HG03097 (cell line): Measurements from ENCODE around the gene TPCN2.

ENCODE experiments used
- ATAC-seq: cut with Tn5 transposase; IDR thresholded peaks from one replicate; pipeline ENCODE4 v1.9.1; 2021; ENCODE audit not compliant: unreplicated experiment, low FRiP score

The TPCN2 gene

GRCh38 chr11:69158301-69159149, 109.8 kb downstream of the TPCN2 start:
- ATAC-seq, result no peak

DNA sequence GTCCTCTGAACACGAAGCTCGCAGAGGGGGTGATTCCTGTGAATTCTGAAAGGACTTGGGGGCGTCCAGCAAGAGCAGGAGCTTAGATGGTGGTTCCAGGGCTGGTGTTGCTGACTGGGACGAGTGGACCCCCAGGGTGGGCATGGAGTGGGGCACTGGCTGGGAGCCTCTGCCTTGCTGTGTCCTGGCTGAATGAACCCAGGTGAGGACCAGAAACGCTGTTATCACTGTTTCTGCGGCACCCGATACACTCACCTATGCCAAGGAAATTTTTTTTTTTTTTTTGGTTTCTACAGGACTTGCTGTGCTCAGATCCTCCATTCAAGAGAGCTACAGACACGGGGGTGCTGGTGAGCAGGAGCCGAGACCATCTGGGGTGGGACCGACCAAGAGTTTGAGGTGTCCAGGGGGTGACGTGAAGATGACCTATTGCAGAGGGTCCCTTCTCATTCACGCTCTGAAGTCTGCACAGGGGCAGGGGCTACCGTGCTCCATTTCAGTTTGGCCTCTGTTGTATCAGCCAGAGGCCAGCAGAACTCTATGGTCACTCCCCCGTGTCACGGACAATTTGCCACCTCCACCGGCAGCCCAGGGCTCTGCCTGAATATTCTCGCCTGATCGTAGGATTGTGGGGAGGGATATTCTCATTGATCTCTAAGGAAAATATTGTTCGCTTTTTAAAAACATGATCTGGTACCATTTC, 110.6 kb downstream of the TPCN2 start:
- ATAC-seq, result no peak

DNA sequence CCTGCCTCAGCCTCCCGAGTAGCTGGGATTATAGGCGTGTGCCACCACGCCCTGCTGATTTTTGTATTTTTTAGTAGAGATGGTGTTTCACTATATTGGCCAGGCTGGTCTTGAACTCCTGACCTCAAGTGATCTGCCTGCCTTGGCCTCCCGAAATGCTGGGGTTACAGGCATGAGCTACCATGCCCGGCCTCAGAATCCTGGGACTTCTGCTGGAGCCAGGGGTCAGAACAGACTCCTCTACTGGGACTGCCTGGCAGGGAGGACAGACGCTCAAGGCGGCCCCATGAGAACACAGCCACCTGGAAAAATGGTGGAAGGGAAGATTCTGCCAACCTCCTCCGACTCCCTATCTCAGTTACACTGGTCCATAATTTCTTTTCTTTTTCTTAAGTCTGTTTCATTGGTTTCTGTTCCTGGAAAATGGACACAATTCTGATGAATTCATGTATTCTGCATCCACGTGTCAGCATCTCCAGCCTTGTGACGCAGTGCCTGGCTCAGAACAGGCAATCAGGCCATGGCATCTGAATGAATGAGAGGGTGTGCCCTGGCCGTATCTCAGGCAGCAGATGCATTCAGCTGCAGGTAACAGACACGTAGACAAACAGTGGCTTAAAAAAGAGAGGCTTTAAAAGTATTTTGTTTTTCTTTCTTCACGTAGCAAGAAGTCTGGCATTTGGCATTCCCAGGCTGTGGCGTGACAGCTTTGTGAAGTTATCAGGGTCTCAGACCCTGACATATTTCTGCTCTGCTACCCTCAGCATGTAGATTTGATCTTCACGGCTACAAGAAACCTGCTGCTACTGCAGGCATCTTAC, 111.8 kb downstream of the TPCN2 start:
- no peak for ATAC-seq

DNA sequence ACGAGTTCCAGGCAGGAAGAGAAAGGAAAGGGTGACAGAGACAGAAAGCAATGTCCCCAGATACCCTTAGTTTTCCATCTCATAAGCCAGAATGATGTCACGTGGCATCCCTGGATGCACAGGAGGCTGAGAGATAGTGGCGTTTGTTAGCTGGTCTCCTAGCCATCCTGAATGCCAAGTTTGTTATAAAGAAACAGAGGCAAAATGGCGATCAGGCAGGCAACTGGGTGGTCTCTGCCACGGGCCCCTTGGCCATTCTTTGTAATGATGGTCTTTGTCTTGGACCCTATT, 112.3 kb downstream of the TPCN2 start:
- no peak for ATAC-seq

- no peak for ATAC-seq
Measured at GRCh38 chr11:69162505-69162904, 113.8 kb downstream of the TPCN2 start.

DNA sequence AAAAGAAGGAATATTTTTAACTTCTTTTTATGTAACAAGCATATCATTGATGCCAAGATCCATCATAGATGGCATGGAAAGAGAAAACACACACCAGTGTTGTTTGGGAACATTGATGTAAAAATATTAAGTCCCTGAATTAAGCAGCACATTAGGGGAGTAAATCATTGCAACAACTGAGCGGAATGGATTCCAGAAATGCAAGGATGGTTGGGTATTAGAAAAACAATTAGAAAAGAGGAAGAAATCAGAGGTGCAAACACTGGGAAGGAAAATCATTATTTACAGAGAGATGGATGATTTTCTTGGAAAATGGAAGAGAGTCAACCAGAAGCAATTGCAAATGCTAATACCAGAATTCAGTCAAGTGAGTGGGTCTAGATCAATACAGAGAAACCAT, 115.1 kb downstream of the TPCN2 start:
- no peak for ATAC-seq

DNA sequence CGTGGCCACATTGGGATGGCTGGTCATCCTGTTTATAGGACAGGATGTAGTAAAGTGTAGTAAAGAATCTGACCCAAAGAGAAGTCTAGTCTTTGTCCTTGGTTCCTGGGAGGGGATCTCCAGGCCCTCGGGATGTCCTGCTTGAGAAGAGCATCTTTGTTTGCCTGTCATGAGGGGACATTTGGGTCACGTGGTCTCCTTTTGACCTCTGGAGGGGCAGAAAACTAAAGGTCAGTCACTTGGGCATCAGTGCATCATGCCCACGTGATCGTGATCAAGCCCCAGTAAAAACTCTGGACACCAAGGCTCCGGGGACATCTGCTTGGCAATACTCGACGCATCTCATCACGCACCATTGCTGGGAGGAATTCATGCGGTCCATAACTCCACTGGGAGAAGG, 116.1 kb downstream of the TPCN2 start:
- no peak for ATAC-seq

- ATAC-seq, result no peak
Measured at GRCh38 chr11:69165775-69166174, 117.0 kb downstream of the TPCN2 start.

GRCh38 chr11:69166218-69167115, 117.7 kb downstream of the TPCN2 start:
- peak; percentile 74 for ATAC-seq

- ATAC-seq, result no peak
Measured at GRCh38 chr11:69167130-69167915, 118.6 kb downstream of the TPCN2 start.

DNA sequence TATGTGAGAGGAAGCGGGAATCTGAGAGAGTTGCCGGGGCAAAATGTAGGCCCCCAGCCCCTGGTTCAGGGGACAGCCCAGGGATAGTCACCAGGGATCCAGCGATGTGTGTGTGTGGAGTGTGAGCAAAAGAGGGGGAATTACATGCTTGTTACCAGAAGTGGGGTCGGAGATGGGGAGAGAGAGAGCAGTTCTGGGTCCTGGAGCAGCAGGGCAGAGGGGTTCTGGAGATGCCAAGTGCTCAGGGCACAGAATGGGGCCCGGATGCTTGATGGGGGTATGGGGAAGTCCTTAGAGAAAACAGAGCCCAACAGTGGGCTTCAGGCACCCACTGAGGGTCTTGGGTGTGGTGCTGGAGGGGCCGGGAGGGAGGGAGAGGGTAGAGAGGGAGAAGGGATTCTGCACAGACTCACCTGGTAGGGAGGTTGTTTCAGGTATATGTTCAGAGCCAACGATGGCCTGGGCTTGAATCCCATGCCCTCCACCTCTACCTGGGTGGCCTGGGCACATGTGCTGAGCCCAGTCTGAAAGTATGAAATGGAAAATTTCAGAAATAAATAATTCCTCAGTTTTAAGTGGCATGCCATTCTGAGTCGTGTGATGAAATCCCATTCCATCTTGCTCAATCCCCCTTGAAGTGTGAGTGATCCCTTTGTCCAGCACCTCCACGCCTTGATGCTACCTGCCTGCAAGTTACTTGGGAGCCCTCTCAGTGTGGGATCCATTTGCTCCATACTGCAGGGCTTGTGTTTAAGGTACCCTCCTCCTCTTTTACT, 119.4 kb downstream of the TPCN2 start:
- no peak for ATAC-seq

DNA sequence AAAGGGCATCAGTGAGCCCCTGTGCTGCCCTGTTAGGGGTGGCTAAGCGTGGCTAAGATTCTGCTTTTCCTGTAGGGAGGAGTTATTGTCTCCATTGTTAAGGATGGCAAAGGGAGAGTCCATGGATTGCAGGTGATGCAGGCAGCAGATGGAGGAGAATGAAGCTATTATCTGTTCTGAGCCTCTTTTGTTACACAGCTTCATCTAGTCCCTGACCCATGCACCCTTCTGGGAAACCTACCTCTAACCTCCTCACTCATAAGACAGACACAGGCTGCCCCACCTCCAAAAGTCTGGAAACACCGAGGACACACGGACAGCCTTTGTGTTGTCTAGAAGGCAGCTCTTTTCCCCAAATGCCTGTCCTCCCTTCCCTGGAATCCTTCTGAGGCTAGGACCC, 120.7 kb downstream of the TPCN2 start:
- ATAC-seq, result no peak

DNA sequence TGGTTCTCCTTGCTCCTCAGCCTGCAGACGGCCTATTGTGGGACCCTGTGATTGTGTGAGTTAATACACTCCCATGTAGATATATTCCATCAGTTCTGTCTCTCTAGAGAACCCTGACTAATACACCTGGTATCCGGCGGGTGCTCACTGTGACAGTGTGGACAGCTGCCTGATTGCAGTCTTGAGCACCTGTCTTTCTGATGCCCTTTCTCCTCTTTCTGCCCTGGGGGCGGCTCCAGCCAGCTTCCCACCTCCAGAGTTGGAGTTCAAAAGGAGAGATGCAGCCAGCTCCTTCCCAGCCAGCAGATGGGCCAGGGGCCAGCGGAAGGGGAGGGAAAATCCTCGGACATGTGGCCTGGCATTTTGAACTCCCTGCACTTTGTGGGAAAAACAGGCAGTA, 122.0 kb downstream of the TPCN2 start:
- no peak for ATAC-seq

DNA sequence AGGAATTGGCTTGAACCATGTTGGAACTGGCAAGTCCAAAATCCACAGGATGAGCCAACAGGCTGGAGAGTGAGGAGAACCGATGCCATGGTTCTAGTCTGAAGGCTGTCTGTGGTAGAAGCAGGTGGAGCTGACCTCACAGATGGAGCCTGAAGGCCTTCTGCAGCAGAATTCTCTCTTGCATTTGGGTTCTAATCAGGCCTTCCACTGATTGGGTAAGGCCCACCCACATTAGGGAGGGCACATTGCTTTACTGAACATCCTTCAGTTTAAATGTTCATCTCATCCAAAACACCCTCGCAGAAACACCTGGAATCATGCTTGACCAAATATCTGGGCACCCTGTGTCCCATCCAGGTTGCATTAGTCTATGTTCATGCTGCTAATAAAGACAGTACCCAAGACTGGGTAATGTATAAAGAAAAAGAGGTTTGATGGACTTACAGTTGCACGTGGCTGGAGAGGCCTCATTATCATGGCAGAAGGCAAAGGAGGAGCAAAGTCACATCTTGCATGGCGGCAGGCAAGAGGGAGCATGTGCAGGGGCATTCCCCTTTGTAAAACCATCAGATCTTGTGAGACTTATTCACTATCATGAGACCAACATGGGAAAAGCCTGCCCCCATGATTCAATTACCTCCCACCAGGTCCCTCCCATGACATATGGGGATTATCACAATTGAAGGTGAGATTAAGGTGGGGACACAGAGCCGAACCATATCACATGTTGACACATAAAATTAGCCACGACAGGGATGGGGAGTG, 122.9 kb downstream of the TPCN2 start:
- ATAC-seq, result no peak

DNA sequence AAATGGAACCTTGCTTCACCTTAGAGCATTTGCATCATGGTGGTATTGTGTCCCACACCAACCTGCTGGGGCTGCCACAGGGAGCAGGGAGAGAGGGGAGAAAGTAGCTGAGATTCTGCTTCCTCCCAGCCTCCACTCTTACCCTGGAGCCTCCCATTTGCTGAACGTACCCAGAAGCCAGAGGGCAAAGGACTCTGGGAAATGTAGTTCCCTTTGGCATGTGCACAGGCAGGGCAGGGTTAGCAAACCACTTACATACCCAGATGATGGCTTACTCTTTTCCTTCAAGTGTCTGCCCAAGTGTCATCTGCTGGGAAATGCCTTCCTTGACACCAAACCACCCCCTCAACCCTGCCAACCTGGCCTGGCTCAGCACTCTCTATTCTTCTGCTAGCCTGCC, 123.9 kb downstream of the TPCN2 start:
- no peak for ATAC-seq

DNA sequence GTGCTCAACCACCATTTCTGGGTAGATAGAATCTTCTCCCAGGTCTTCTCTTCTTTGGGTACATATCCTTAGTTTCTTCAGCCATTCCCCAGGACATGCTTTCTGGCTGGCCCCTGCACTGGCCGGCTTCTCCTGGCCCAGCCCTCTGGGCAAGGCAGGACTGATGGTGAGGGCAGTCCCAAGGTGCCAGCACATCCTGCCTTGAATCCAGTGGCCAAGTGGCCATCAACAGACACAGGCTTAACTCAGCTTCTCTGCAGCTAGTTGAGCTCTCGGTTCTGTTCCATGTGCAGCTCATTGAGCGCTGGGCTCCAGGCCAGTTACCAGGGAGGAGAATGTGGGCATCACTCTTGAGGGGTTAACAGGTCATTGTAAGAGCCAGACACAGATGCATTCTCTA, 124.6 kb downstream of the TPCN2 start:
- ATAC-seq, result no peak

- no peak for ATAC-seq
Measured at GRCh38 chr11:69173925-69174581, 125.3 kb downstream of the TPCN2 start.

GRCh38 chr11:69174841-69175240, 126.1 kb downstream of the TPCN2 start:
- no peak for ATAC-seq
